Measurements from ENCODE around the gene SH3PXD2A. TPM values are rescaled to one million over a fixed set of nuclear protein-coding genes. Genes with fewer than 3 reads are reported as not detected.

SH3PXD2A gene
- total and polyA plus RNA-seq, 2 donors (not counting 1 experiment from before 2014, with no cell fraction given) = 3.2 to 33.5 TPM

- intact Hi-C loops (cut with micrococcal nuclease) = no loop called here
- Histone ChIP-seq H2AFZ (ENCODE audit: insufficient read depth, low read depth, low read length, poor library complexity, severe bottlenecking) (no peak overlapping the region), H3K27me3 (replicated peaks in 1 of 4; ENCODE audit: control extremely low read depth in 1 of 4, control insufficient read depth in 3 of 4, insufficient read depth in 4 of 4, low read length in 3 of 4) (no peaks in the 10 kb centered on the region), H3K4me3 (ENCODE audit: control extremely low read depth in 1 of 5, extremely low read depth in 1 of 5, insufficient read depth in 1 of 5, low read depth in 2 of 5, low read length in 4 of 5) (no peak overlapping the region), H3K27ac (ENCODE audit: low read length in 2 of 2) (no peak overlapping the region), H3K4me2 (replicated peaks; ENCODE audit: low read depth, low read length, poor library complexity, severe bottlenecking) (no peak overlapping the region), H3K79me2 (ENCODE audit: control insufficient read depth, insufficient read depth, low read length) (no peaks in the 10 kb centered on the region), H3K36me3 (replicated peaks in 1 of 2; ENCODE audit: control extremely low read depth in 1 of 2, control insufficient read depth in 1 of 2, extremely low read depth in 1 of 2, insufficient read depth in 2 of 2, low read length in 1 of 2) (no peaks in the 10 kb centered on the region), H3K9ac (ENCODE audit: low read length) (no peak overlapping the region), H3K9me3 (ENCODE audit: control extremely low read depth in 1 of 3, control insufficient read depth in 2 of 3, insufficient read depth in 1 of 3, low read length in 2 of 3) (no peaks in the 10 kb centered on the region), H4K20me1 (ENCODE audit: control insufficient read depth, insufficient read depth, low read length, poor library complexity, severe bottlenecking) (no peaks in the 10 kb centered on the region), H3K4me1 (ENCODE audit: control insufficient read depth in 2 of 2, insufficient read depth in 2 of 2, low read length in 2 of 2) (peaks cover 3 to 4% of the 10 kb centered on the region in 2 donors)
- H3K4me1 Mint-ChIP-seq = peaks cover 2% of the 10 kb centered on the region
- no peaks in the 10 kb centered on the region for H3K9me3 Mint-ChIP-seq (ENCODE audit: insufficient read depth)
- POLR2A ChIA-PET = no interaction called here
- TF ChIP-seq EZH2 (IDR thresholded peaks at IDR 0.05; ENCODE audit: borderline replicate concordance, insufficient read depth, low read depth, low read length, poor library complexity, severe bottlenecking) (no peak), CTCF (IDR thresholded peaks at IDR 0.05) (no peak)
- no peak overlapping the region for H3K4me3 Mint-ChIP-seq
- CTCF ChIA-PET = no interaction called here
- no peak for ATAC-seq (ENCODE audit: low read depth)
- H3K27ac Mint-ChIP-seq = no peak overlapping the region
- DNase-seq = no peak
- H3K27me3 Mint-ChIP-seq = peaks cover 16% of the 10 kb centered on the region
- 94% methylated on average over 3 of the region's 6 CpGs for WGBS (ENCODE audit: insufficient coverage)
Observed at GRCh38 chr10:103805781-103806180, 49.6 kb downstream of the SH3PXD2A start.

- Histone ChIP-seq H3K4me1 (ENCODE audit: control insufficient read depth in 2 of 2, insufficient read depth in 2 of 2, low read length in 2 of 2) (peaks cover 6 to 11% of the 10 kb centered on the region in 2 donors), H4K20me1 (ENCODE audit: control insufficient read depth, insufficient read depth, low read length, poor library complexity, severe bottlenecking) (no peaks in the 10 kb centered on the region), H3K27ac (ENCODE audit: low read length in 2 of 2) (no peak overlapping the region), H3K9me3 (ENCODE audit: control extremely low read depth in 1 of 3, control insufficient read depth in 2 of 3, insufficient read depth in 1 of 3, low read length in 2 of 3) (no peaks in the 10 kb centered on the region), H3K4me3 (ENCODE audit: control extremely low read depth in 1 of 5, extremely low read depth in 1 of 5, insufficient read depth in 1 of 5, low read depth in 2 of 5, low read length in 4 of 5) (no peak overlapping the region), H3K27me3 (replicated peaks in 1 of 4; ENCODE audit: control extremely low read depth in 1 of 4, control insufficient read depth in 3 of 4, insufficient read depth in 4 of 4, low read length in 3 of 4) (no peaks in the 10 kb centered on the region), H2AFZ (ENCODE audit: insufficient read depth, low read depth, low read length, poor library complexity, severe bottlenecking) (no peak overlapping the region), H3K79me2 (ENCODE audit: control insufficient read depth, insufficient read depth, low read length) (no peaks in the 10 kb centered on the region), H3K9ac (ENCODE audit: low read length) (no peak overlapping the region), H3K4me2 (replicated peaks; ENCODE audit: low read depth, low read length, poor library complexity, severe bottlenecking) (no peak overlapping the region), H3K36me3 (replicated peaks in 1 of 2; ENCODE audit: control extremely low read depth in 1 of 2, control insufficient read depth in 1 of 2, extremely low read depth in 1 of 2, insufficient read depth in 2 of 2, low read length in 1 of 2) (no peaks in the 10 kb centered on the region)
- no peaks in the 10 kb centered on the region for H3K9me3 Mint-ChIP-seq (ENCODE audit: insufficient read depth)
- intact Hi-C loops (cut with micrococcal nuclease) = no loop called here
- ATAC-seq (ENCODE audit: low read depth) = no peak
- no peak overlapping the region for H3K27ac Mint-ChIP-seq
- TF ChIP-seq EZH2 (IDR thresholded peaks at IDR 0.05; ENCODE audit: borderline replicate concordance, insufficient read depth, low read depth, low read length, poor library complexity, severe bottlenecking) (no peak), CTCF (IDR thresholded peaks at IDR 0.05) (no peak)
- WGBS (ENCODE audit: insufficient coverage) = no CpG with 5 or more reads among the region's 4 CpGs
- no peak overlapping the region for H3K4me3 Mint-ChIP-seq
- ChIA-PET CTCF (no interaction called here), POLR2A (no interaction called here)
- peaks cover 13% of the 10 kb centered on the region for H3K27me3 Mint-ChIP-seq
- DNase-seq = no peak
- H3K4me1 Mint-ChIP-seq = peaks cover 7% of the 10 kb centered on the region
Observed at GRCh38 chr10:103804871-103805270, 50.5 kb downstream of the SH3PXD2A start.
